NCI-H460 (cell line): ENCODE measurements around the gene ZDHHC16. TPM values are rescaled to one million over a fixed set of nuclear protein-coding genes. Genes with fewer than 3 reads are reported as not detected.

ENCODE experiments used
- DNase-seq: peaks from one replicate; pipeline ENCODE4 v3.0.0-alpha.2; 2016; ENCODE audit warnings: low read depth; ENCODE audit errors: extremely low read depth
- small RNA-seq, 2 experiments: library from RNA; depleted of rRNA; stranded (forward); fragments of <200 nt; gene quantifications; one replicate each; pipeline ENCODE3, GENCODE V24; 2014
- total RNA-seq: library from RNA; depleted of rRNA; stranded (reverse); fragments of >200 nt; shearing (Covaris generic); gene quantifications from 2 replicates; pipeline ENCODE4 v1.2.3, GENCODE V29; 2014; rRNA removed

Gene ZDHHC16
- total RNA-seq, 1 experiment from 2014 or later: 35.4 TPM

- no peak for DNase-seq
These were observed 60.4 kb downstream of the ZDHHC16 start for GRCh38 chr10:97506199-97506991.

Small RNA genes lying within 50 kb of the gene (small RNA-seq; reads per million reads assigned to genes)
- 0 reads per million in 2 experiments for gene RF00019

Other genes with a start within 250 kb of the ZDHHC16 start
- 20.6 and 20.7 TPM in 2 replicates for gene ARHGAP19, start 153.5 kb upstream of the ZDHHC16 start, total RNA-seq
- gene FRAT1, start 126.9 kb upstream of the ZDHHC16 start, total RNA-seq: 1.1 and 2.0 TPM in 2 replicates
- gene FRAT2, start 111.4 kb upstream of the ZDHHC16 start, total RNA-seq: 10.0 and 12.4 TPM in 2 replicates
- 62.6 and 66.8 TPM in 2 replicates for gene RRP12, start 44.8 kb upstream of the ZDHHC16 start, total RNA-seq
- gene PGAM1, start 20.0 kb upstream of the ZDHHC16 start, total RNA-seq: 432 and 436 TPM in 2 replicates
- 85.8 and 96.3 TPM in 2 replicates for gene EXOSC1, start 169 bp upstream of the ZDHHC16 start, total RNA-seq
- 61.4 and 63.2 TPM in 2 replicates for gene MMS19, start 52.2 kb downstream of the ZDHHC16 start, total RNA-seq
- gene UBTD1, start 52.7 kb downstream of the ZDHHC16 start, total RNA-seq: 3.4 and 3.8 TPM in 2 replicates
- 2.0 and 3.1 TPM in 2 replicates for gene ANKRD2, start 126.6 kb downstream of the ZDHHC16 start, total RNA-seq
- 1.4 TPM in 2 replicates for gene HOGA1, start 138.2 kb downstream of the ZDHHC16 start, total RNA-seq
- 0.12 TPM in 1 of 2 replicates, not detected in the other for gene C10orf62, start 143.5 kb downstream of the ZDHHC16 start, total RNA-seq
- gene MORN4, start 187.3 kb downstream of the ZDHHC16 start, total RNA-seq: 13.3 and 19.5 TPM in 2 replicates
- gene PI4K2A, start 194.5 kb downstream of the ZDHHC16 start, total RNA-seq: 13.4 and 13.7 TPM in 2 replicates
- gene AVPI1, start 241.1 kb downstream of the ZDHHC16 start, total RNA-seq: 147 and 192 TPM in 2 replicates